K562 (cell line): ENCODE data around the gene RSPH9.

Experiments
- CBX2 ChIP-seq: fragments of 200-600 bp; sonication (generic); IDR thresholded peaks from one replicate; pipeline ENCODE4 v1.6.1; 2012; ENCODE audit warnings: mild to moderate bottlenecking, low read length, inconsistent platforms; ENCODE audit not compliant: insufficient read depth, poor library complexity, severe bottlenecking
- HDAC6 ChIP-seq: IDR thresholded peaks from 2 replicates; pipeline ENCODE4 v1.6.1; 2012; ENCODE audit warnings: low read depth, mild to moderate bottlenecking, control low read depth, inconsistent platforms, low read length, moderate library complexity
- TAF1 ChIP-seq: IDR thresholded peaks from 2 replicates; pipeline ENCODE4 v1.6.1; 2011; ENCODE audit warnings: mild to moderate bottlenecking, low read length, moderate library complexity; ENCODE audit not compliant: insufficient read depth, control insufficient read depth, severe bottlenecking; ENCODE audit errors: extremely low read depth
- TBP ChIP-seq: optimal IDR thresholded peaks from 2 replicates; pipeline ENCODE3; 2011; ENCODE audit warnings: low read depth, low read length, improper control_type of control experiment

DNA sequence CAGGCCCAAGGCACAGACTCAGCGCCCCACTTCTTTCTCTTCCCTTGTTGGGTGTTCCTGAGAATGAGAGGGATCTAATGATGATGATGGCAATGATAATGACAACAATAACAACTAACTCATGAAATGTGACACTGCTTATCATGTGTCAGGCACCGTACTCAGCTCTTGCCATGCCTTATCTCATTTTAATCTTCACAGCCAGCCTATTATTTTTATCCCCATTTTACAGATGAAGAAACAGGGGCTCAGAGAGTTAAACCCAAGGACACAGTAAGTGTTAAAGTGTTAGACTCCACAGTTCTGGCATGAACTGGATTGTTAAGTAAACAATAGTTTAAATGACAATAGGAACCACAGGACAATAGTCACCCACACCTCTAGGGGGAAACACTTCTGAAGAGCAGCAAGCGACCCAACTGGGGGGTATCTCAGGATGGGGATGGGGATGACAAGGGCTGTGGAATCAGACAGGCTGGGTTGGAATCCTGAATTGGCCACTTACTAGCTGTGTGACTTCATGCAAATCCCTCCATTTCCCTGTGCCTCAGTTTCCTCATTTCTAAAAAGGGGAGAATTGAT is 12.5 kb downstream of the RSPH9 start:
- no peak for TF ChIP-seq HDAC6
- no peak for TF ChIP-seq CBX2
- TF ChIP-seq TBP: no peak
- no peak for TF ChIP-seq TAF1
